HEK293T (cell line): ENCODE data around the gene TYMP.

ENCODE experiments used
- BHLHE40 ChIP-seq: fragments of 450-650 bp; IDR thresholded peaks from 2 replicates; pipeline ENCODE4 v1.6.1; 2016; ENCODE audit warnings: mild to moderate bottlenecking, moderate library complexity, borderline replicate concordance
- FOXA1 ChIP-seq: fragments of 450-650 bp; IDR thresholded peaks from 2 replicates; pipeline ENCODE4 v1.6.1; 2016; ENCODE audit warnings: mild to moderate bottlenecking
- FOXK2 ChIP-seq: fragments of 450-650 bp; IDR thresholded peaks from 2 replicates; pipeline ENCODE4 v1.6.1; 2016; ENCODE audit warnings: mild to moderate bottlenecking
- FOXM1 ChIP-seq: fragments of 450-650 bp; IDR thresholded peaks from 2 replicates; pipeline ENCODE4 v1.6.1; 2017; ENCODE audit warnings: mild to moderate bottlenecking, borderline replicate concordance
- LEF1 ChIP-seq: fragments of 450-650 bp; IDR thresholded peaks from 2 replicates; pipeline ENCODE4 v1.6.1; 2017; ENCODE audit warnings: mild to moderate bottlenecking, borderline replicate concordance
- SP1 ChIP-seq: fragments of 450-650 bp; IDR thresholded peaks from 2 replicates; pipeline ENCODE4 v1.6.1; 2017
- SUZ12 ChIP-seq: fragments of 450-650 bp; IDR thresholded peaks from 2 replicates; pipeline ENCODE4 v1.6.1; 2016; ENCODE audit warnings: mild to moderate bottlenecking
- TARDBP ChIP-seq: fragments of 450-650 bp; IDR thresholded peaks from 2 replicates; pipeline ENCODE4 v1.6.1; 2016
- ZNF384 ChIP-seq: fragments of 450-650 bp; IDR thresholded peaks from 2 replicates; pipeline ENCODE4 v1.6.1; 2016

- TF ChIP-seq BHLHE40 (no peak), SP1 (no peak), TARDBP (no peak), FOXM1 (no peak), FOXK2 (no peak), LEF1 (no peak), FOXA1 (no peak), SUZ12 (no peak), ZNF384 (no peak)
Observed at GRCh38 chr22:50577697-50577986, 47.8 kb upstream of the TYMP start.
